Suppressor macrophage treated with lipopolysaccharide for 4 hours (primary cell): ENCODE data around the gene DOHH.
A peak's percentile ranks its signal among the peaks of the same experiment; 100 is the strongest.

Experiments
- DNase-seq: peaks from one replicate; pipeline ENCODE4 v3.0.0-alpha.2; 2020

The DOHH gene, protein sequence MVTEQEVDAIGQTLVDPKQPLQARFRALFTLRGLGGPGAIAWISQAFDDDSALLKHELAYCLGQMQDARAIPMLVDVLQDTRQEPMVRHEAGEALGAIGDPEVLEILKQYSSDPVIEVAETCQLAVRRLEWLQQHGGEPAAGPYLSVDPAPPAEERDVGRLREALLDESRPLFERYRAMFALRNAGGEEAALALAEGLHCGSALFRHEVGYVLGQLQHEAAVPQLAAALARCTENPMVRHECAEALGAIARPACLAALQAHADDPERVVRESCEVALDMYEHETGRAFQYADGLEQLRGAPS

DNA sequence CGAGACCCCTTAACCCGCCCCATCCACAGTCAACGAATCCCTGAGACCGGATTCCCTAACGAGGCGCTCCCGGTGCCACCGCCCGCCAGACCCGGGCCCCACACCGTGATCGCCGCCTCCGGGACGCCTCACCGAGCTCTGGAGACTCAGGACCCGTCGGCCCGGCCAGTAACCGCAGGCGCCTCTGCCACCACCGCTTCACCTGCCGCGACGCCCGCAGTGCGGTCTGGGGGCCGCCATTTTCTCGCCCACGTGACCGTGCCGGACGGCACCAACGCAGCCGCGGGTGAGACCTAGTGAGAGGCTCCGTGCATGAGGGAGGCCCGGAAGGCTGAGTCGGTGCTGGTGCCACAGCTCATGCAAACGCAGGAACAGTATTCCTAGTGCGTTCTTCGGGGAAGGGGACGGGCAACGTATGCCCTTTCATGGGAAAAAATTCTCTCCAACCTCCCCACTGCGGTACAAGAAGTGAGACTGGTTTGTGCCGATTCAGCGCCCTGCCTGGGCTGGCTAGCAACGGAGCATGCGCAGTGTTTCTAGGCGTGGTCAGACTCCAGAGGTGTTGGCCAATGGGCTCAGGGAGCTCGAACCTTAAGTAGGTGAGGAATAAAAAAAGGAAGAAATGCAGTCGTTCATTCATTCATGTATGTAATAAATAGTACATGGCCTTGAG lies at the start of gene DOHH:
DOHH (minus strand) TSS at position 246 of the 673 bp plus-strand sequence. CDS start 3,860 bp downstream, outside the sequence.
- peak; percentile 97 for DNase-seq

DNA sequence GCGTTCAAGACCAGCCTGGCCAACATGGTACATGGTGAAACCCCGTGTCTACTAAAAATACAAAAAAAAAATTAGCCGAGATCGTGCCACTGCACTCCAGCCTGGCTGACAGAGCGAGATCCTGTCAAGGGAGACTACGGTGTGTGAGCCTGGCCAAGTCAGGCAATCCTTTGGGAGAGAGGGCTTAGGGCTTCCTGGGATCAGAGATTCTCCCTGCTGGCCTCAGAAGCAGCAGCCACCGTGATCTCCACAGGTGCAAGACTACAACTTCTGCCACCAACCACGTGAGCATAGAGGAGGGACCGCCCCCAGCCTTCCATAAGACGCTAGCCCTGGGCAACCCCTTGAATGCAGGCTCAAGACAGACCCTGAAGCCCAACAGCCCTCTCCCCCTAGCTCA lies 49.3 kb upstream of the DOHH start:
- DNase-seq = no peak

DNA sequence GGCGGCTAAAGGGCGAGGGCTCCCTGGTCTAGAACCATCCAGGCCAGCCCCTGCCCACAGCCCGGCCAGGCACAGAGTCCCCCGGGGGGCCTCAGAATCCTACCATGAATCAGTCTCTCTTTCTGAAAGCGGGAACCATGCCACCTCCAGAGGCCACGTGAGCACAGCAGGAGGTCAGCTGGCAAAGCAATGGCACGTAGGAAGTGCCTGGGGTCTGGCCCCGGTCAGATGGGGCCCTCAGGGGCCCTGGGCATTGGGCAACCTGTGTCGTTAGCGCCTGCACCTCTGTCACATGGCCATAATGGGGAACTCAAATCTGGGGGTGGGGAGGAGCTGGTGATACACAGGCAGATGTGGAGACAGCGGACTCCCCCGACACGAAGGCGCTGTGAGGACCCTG lies 48.1 kb upstream of the DOHH start:
- peak; percentile 76 for DNase-seq

DNA sequence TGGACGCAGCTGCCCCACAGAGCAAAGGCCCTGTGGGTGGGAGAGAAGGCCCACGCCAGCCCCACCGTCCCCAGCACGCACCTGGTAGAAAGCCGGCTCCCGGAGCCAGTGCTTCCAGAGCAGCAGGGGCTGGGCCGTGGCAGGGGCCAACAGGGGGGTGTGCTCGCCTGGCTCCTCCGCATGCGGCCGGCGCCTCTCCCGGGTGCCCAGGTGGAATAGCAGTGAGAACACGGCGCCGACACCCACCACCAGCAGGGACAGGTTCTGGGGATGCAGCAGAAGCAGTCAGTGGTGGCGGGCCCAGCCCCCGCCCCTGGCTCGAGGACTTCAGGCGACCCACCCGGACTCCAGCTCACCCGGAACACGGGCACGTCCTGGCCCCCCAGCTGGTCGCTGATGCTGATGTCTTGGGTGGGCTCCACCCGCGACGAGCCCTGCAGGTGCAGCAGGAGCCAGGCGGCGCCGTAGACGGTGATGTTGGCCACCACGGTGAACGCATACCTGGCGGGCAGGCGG lies 47.4 kb upstream of the DOHH start:
- DNase-seq = no peak

DNA sequence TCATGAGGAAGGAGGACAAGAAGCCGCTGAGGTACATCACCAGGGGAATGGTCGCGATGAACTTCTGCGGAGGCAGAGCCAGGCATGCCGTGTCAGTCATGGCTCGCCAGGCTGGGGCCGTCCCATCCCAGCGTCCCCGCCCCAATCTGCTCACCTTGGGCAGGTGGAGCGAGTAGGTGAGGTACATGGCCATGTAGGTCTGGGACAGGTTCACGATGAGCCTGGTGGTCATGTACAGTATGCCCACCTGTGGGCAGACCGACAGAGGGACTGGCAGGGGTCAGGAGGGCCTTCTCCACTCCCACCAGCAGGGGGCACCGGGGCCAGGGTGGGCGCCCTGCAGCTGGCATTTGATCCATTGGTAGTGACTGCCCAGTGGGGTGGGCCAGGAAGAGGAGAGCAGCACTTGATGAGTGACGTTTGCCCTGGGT lies 46.8 kb upstream of the DOHH start:
- DNase-seq = no peak

DNA sequence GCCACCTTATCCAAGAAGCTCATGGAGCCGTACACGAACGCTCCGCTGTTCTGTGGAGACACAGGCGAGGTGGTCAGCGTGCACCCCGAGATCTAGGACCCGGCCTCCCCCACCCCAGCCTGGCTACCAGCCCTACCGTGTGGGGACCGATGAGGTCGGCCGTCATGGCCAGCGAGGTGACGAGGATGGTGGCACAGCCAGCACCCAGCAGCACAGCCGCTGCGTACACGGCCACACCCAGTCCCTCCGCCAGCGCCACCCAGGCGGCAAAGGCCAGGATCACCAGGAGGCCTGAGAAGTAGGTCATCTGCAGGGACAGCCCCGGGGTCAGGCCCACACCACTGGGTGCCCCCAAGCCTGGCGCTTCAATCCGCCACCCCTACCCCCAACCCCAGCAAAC lies 45.6 kb upstream of the DOHH start:
- no peak for DNase-seq

DNA sequence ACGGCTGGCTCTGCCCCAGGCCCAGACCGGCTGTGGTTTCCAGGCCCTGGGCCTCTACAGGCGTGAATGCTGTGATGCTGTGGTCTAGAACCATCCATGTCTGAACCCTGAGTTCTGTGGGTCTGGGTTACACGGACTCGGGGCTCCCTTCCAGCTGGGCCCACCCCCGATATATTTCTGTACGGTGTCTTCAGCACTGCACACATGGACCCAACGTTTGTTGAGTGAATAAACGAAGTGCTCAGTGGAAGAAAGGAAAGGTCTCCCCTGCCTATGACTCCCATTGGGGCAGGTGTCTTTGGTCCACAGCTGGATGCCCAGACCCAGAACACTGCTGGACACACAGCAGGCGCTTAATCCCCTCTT lies 45.2 kb upstream of the DOHH start:
- no peak for DNase-seq

DNA sequence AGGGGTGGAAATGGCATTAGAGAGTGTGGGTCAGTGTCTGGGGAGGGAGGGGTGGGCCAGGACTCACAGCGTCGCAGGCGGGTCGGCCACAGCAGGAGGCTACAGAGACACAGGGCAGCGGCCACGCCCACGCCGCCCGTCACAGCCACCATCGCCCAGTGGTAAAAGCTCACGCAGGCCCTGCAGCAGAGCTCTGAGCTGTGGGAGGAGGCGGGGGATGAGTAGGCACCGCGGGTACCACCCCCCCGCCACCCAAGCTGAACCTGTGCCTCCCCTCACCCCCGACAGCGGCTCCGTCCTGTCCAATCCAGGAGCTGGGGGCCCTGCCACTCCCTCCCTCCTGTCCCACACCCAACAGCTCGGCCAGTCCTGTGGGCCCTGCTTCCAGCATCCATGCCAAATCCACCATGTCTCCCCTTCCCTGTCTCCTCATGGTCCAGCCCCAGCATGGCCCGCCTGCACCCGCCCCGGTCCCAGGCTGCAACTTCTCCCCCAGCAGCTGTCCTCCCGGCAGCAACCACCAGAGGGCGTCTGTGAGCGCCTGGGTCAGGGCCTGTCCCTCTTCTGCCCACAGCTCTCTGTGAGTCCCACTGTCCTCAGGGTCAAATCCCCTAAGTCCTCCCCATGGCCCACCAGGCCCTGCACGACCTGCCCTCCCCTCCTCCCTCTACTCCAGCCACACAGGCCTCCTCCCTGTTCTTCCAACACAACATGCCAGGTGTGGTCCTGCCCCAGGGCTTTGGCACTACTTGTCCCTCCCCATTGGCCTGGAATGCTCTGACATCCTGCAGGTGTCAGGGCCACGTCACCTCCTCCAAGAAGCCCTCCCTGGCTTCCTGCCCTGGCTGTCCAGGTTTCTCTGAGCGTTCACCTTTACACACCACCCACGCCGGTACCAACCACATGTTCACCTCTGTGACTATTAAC lies 44.5 kb upstream of the DOHH start:
- DNase-seq = peak; percentile 80

DNA sequence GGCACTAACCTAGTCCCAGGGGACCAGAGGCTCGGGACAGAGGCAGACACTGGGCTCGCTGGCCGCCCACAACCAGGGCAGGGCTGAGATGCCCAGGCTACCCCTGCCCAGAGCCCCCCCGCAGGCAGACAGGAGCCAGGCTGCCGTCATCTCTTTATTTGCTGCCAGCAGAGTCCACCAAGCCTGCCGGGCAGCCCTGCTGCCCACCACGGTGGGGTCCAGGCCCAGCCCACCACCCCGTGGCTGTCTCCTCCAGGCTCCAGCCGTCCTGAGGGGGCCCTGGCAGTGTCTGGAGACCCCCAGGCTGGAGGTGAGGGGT lies 43.5 kb upstream of the DOHH start:
- DNase-seq = no peak

DNA sequence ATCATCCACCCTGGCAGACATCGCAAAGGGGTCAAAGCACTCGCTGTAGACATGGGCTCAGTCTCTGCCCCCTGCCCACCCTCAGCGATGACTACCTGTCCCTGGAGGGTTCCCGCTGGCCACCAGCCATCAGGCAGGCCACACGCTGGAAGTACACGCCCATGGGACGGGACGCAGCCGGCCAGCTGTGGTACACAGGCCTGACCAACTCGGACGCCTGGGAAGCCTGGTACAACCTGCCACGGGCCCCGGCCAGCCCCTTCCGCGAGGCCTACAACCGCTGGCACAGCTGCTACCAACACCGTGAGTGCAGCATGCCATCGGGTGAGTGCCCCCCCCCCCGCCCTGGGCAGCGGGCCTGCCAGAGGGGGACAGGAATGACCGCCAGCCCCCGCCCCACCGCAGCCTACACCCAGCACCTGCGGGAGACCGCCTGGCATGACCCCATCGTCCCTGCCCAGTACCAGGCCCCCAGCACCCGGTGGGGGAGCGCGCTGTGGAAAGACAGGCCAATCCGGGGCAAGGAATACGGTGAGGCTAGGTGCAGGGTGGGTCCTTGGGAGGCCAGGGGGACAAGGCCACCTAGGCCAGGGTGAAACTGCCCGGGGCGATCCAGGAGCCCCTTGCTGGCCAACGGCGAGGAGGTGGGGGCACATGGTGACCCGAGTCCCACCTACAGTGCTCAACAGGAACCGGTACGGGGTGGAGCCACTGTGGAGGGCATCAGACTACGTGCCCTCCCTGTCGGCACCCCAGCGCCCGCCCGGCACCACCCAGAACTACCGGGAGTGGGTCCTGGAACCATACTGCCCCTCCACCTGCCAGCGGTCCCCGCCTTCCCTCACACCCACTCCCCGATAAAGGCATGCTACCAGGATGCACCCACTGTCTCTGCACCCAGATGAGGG lies 42.9 kb upstream of the DOHH start:
- no peak for DNase-seq

DNA sequence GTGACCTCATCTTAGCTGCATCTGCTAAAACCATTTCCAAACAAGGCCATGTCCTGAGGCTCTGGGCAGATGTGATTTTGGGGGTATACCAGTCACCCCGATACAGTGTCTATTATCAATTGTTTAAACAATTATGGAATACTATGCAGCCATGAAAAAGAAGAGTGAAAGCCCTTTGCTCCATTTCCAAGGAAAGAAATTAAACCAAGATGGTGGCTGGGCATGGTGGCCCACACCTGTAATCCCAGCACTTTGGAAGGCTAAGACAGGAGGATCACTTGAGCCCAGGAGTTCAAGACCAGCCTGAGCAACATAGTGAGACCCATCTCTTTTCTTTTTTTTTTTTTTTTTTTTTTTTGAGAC lies 39.3 kb upstream of the DOHH start:
- DNase-seq = no peak

DNA sequence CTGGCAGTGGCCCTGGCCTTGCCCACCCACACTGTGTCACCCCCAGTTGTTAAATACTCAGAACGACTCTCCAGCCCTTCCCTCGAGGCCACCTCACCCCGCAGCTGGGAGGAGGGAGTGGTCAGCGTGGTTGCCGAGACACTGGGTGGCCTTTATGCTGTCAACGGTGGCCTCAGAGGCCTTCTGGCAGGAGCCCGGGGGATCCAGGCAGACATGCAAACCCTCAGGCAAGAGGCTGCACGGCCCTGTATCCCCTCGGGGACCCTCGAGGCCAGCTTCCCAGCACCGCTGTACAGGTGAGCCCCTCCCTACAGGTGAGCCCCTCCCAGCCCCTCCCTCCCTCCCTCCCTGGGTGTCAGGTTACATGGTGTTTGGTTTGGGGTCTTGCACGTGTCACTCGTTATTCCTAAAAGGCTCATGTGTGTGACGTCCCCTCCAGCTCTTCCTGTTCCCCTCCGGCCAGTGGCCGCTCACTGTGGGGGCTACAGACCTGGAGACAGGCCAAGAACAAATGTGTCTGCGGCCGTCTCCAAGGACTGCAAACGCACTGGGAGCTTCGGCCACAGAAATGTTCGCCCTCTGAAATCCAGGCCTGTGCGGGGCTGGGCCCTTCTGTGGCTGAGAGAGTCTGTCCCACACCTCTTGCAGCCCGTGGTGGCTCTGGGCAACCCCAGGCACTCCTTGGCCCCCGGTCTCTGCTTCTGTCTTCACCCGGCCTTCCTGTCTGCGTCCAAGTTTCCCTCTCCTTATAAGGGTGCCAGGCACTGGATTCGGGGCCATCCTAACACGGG lies 38.7 kb upstream of the DOHH start, which contains the start of gene TEKTIP1:
TEKTIP1 (plus strand) TSS at position 210 of the 791 bp plus-strand sequence; CDS start at position 214, 4 bp downstream.
- DNase-seq = no peak

DNA sequence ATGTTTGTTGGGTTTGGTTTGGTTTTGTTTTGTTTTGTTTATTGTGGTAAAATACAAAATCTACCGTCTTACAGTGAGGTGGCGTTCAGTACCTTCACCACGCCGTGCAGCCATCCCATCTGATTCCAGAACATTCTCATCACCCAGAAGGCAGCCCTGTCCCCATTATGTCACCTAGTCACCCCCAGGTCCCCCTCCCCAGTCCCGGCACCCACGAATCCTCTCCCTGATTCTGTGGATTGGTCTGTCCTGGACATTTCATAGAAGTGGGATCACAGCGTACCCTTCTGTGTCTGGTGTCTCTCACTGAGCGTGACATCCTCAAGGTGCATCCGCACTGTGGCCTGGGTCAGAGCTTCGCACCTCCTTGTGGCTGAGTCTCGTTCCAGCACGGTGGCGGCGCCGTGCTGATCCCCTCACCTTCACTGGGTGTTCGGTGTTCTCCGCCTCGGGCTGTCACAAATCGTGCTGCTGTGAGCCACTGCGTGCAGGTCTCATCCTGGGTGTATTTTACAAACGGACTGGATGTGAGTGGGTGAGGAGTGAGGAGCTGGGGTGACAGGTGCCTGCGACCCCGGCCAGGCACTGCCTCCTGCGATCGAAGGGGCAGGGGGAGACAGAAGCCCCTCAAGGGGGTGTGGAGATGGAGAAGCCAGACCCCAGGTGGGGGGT lies 37.9 kb upstream of the DOHH start:
- no peak for DNase-seq

DNA sequence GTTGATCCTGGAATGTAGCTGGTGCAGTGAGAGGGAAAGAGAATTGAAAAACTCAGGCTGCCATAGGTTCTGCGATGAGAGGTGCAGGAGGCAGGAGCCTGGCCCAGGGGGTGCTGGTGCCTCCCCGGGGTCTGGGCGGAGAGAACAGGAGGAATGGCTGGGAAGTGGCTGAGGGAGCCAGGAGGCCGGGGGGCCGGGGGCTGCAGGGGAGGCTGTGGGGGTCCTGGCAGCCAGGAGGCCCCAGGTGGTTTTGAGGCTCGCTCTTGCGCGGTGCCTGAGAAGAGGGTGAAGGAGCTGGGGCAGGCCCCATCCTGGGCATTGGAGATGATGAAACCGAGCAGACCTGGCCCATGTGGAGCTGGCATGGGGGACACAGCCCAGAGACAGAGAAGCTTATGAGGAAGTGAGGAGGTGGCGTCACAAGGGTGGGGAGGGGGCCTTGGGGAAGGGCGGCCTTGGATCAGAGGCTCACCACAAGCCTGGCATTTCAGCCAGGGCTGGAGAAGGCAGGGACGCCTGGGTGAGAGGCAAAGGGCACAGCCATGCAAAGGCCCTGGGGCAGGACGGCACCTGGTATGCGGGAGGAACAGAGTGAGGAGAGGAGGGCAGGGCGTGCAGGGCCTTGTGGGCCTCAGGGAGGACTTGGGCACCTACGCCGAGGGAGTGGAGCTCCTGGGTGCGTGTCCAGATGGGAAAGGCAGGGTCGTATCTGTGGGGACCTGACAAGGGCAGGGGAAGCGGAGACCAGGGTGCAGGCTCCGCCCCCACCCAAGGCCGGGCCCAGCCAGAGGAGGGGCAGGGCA lies 37.2 kb upstream of the DOHH start:
- DNase-seq = no peak

DNA sequence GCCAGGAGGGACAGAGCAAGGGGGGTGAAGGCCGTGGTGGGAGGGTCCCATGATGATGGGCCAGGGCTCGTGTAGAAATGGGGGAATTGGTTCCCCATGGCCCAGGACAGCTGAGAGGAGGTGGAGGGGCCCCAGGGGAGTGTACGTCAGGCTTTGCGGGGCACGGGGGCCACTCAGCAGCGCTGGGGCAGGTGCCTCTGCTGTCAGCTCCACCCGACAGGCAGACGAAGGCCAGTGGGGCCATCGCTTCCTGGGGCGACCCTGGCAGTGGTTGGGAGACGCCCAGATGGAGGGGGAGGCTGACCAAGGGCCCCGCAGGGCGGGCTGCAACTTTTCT lies 36.6 kb upstream of the DOHH start:
- no peak for DNase-seq

DNA sequence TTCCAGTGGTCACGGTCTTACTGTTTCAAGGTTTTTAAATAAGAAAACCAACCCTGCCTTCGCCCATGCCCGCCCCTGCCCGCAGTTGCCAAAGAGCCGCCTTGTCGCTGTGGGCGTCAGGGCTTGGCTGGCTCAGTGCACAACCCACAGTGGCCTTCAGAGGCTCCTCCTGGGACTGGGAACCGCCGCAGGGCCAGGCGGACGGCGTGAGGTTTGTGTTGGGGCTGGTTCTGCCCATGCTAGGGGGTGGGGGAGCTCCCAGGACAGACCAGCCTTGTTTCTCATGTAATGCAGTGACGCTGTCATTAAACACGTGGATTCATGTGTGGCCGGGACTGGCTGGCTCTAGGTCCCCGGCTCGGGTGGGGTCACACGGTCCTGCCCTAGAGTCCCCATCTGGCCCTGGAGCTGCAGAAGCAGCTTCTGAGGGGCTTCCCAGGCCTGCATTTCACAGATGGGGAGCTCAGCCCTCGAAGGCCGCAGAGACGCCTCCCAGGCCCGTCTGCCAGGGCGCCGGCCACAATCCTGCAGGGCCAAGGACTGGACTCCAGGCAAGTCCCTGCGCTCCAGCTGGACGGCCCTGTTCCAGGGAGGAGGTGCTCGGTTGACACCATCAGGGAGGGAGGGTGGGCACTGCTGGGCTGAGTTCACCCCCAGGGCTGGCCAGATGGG lies 36.1 kb upstream of the DOHH start:
- no peak for DNase-seq

DNA sequence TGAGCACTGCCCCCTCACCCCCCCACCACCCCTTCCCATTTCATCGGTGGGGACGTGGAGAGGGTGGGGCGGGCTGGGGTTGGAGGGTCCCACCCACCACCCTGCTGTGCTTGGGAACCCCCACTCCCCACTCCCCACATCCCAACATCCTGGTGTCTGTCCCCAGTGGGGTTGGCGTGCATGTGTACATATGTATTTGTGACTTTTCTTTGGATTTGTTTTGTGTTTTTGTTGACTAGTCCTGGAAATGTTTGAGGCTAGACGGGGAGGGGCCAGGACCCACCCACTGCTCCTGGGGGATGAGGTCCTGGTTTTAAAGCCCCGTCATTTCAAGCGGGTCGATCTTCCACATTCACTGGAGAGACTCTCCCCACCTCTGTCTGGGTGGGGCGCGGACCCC lies 35.5 kb upstream of the DOHH start:
- no peak for DNase-seq

DNA sequence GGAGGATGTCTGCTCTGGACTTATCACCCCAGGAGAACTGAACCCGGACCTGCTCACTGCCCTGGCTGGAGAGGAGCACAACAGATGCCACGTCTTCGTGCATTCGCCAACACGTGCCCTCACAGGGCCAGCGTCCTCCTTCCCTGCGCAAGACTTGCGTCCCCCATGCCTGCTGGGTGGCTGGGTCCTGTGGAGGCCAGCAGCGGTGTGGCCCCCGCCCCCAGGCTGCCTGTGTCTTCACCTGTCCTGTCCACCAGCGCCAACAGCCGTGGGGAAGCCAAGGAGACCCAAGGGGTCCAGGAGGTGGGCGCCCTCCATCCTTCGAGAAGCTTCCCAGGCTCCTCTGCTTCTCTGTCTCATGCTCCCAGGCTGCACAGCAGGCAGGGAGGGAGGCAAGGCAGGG lies 35.1 kb upstream of the DOHH start:
- DNase-seq = no peak

DNA sequence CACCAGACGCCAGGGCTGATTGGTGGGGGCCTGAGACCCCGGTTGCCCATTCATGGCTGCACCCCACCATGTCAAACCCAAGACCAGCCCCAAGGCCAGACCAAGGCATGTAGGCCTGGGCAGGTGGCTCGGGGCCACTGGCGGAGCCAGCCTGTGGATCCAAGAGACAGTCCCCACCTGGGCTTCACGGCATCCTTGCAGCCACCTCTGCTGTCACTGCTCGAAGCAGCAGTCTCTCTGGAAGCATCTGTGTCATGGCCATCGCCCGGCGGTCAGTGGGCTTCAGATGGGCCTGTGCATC lies 34.7 kb upstream of the DOHH start:
- DNase-seq = no peak
